ENCODE measurements around the gene TMTC4. TPM values are rescaled to one million over a fixed set of nuclear protein-coding genes. Genes with fewer than 3 reads are reported as not detected.

The TMTC4 gene
- total and polyA plus RNA-seq, 10 of the 15 experiments (the other 5 are each of a cell fraction or from before 2014, with no cell fraction given): 3.3 to 24.6 (median 14.5) TPM

DNA sequence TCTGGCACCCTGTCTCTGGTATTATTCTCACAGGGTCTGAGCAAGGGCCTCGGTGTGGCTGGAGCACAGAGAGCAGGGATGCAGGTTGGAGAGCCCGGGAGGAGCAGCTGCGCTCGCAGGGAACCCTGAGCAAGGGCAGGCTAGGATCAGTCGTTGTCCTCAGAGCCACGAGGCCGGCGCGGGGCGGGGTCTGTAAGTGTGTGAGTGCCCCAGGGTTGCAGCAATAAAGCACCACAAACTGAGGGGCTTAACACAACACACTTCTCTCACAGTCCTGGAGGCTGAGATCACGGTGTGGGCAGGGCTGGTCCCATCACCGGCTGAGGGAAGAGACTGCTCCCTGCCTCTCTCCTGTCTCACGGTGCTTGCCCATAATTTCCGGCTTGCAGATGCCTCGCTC, 47.5 kb downstream of the TMTC4 start (continued):
- TF ChIP-seq MEF2B (IDR thresholded peaks at IDR 0.05; ENCODE audit: partially characterized antibody, poor library complexity, severe bottlenecking): no peak
- TF ChIP-seq TCF3 (IDR thresholded peaks at IDR 0.05; ENCODE audit: borderline replicate concordance, insufficient read depth, low read depth, low read length): no peak

DNA sequence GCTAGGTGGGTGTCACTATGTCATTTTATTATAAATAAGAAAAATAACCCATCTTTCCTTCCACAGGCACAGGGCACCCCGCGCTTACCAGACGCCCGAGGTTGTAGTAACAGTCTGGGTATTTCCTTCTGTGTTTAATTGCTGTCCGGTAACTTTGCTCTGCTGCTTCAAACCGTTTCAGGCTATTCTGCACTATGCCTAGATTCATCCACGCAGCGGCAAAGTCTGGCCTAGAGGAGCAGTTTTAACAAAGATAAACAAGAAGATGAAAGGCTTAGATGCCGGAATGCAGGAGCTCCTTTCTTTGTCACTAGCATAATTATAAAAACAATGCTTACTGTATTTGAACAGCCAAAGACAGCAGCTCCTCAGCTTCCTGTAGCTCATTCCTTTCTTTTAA, 49.1 kb downstream of the TMTC4 start:
- ATAC-seq: no peak
- ChIA-PET CTCF (interaction anchor here (1.5 to 2.3 kb wide), 2 partner anchors 15 to 53 kb away, joined by 4 to 6 read pairs; no protein-coding TSS in a partner anchor), POLR2A (interaction anchor here (1.0 kb wide), 1 partner anchor 44 kb away, joined by 3 read pairs; no protein-coding TSS in a partner anchor), RAD21 (ENCODE audit: unreplicated experiment) (interaction anchor here (0.7 kb wide), 1 partner anchor 40 kb away, joined by 3 read pairs; no protein-coding TSS in a partner anchor), SMC1A (ENCODE audit: uncharacterized antibody, unreplicated experiment) (interaction anchor here (0.7 to 1.7 kb wide), 3 partner anchors 10 to 15 kb away, joined by 3 to 5 read pairs (median 4); no protein-coding TSS in a partner anchor)
- H3K9ac ChIP-seq (ENCODE audit: control insufficient read depth, insufficient read depth, low read length): no peak overlapping the region
- no TSS peak for BruUV-seq (replicated peaks)
- TF ChIP-seq ETV6 (conservative IDR thresholded peaks at IDR 0.05 in 1 of 2, IDR thresholded peaks at IDR 0.05 in 1 of 2; ENCODE audit: borderline replicate concordance in 1 of 2, low read depth in 1 of 2) (no peak), IKZF2 (IDR thresholded peaks at IDR 0.05) (no peak), RAD21 (IDR thresholded peaks at IDR 0.05; ENCODE audit: insufficient read depth, low read depth, low read length) (no peak), YY1 (IDR thresholded peaks at IDR 0.05; ENCODE audit: low read depth, low read length) (no peak)
- no peaks in the 10 kb centered on the region for H3K79me2 ChIP-seq (ENCODE audit: control insufficient read depth, insufficient read depth, low read length)
- no peaks in the 10 kb centered on the region for H3K4me1 ChIP-seq (ENCODE audit: control insufficient read depth, insufficient read depth, low read length)
- H3K4me2 ChIP-seq (ENCODE audit: control insufficient read depth, insufficient read depth): no peak overlapping the region
- WGBS (ENCODE audit: insufficient coverage, insufficient replicate concordance, low lambda C conversion rate, missing lambda C conversion rate): over 99% methylated on average over 9 of the region's 9 CpGs
- FAIRE-seq: no peak
- H3K27ac ChIP-seq (ENCODE audit: control insufficient read depth, insufficient read depth): no peak overlapping the region
- peaks cover 3 to 7% of the 10 kb centered on the region in 2 experiments; a peak in 3 of 4 replicates for H3K36me3 ChIP-seq (ENCODE audit: control insufficient read depth in 2 of 2, insufficient read depth in 2 of 2, low read length in 1 of 2)
- no peaks in the 10 kb centered on the region for H3K9me3 ChIP-seq (replicated peaks; ENCODE audit: control insufficient read depth, insufficient read depth, low read length)
- no peak overlapping the region for H2AFZ ChIP-seq (ENCODE audit: control insufficient read depth, low read depth, low read length)
- no peaks in the 10 kb centered on the region for H3K27me3 ChIP-seq (replicated peaks in 1 of 2; ENCODE audit: control insufficient read depth in 2 of 2, insufficient read depth in 2 of 2, low read length in 1 of 2)
- no peak overlapping the region for H3K4me3 ChIP-seq
- no peaks in the 10 kb centered on the region for H4K20me1 ChIP-seq (ENCODE audit: control insufficient read depth, insufficient read depth)
- in situ Hi-C loops (cut with MboI) (no loop called here), intact Hi-C loops (cut with micrococcal nuclease; ENCODE audit: unreplicated experiment) (no loop called here)
- no peak for DNase-seq (ENCODE audit: low read depth, low spot score)
